Measurements from ENCODE around the gene CEP112.

- TF ChIP-seq, protein P1, sequence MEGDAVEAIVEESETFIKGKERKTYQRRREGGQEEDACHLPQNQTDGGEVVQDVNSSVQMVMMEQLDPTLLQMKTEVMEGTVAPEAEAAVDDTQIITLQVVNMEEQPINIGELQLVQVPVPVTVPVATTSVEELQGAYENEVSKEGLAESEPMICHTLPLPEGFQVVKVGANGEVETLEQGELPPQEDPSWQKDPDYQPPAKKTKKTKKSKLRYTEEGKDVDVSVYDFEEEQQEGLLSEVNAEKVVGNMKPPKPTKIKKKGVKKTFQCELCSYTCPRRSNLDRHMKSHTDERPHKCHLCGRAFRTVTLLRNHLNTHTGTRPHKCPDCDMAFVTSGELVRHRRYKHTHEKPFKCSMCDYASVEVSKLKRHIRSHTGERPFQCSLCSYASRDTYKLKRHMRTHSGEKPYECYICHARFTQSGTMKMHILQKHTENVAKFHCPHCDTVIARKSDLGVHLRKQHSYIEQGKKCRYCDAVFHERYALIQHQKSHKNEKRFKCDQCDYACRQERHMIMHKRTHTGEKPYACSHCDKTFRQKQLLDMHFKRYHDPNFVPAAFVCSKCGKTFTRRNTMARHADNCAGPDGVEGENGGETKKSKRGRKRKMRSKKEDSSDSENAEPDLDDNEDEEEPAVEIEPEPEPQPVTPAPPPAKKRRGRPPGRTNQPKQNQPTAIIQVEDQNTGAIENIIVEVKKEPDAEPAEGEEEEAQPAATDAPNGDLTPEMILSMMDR (conservative IDR thresholded peaks at IDR 0.05; ENCODE audit: low read depth in 2 of 2): no peak
- TF ChIP-seq, protein P2, sequence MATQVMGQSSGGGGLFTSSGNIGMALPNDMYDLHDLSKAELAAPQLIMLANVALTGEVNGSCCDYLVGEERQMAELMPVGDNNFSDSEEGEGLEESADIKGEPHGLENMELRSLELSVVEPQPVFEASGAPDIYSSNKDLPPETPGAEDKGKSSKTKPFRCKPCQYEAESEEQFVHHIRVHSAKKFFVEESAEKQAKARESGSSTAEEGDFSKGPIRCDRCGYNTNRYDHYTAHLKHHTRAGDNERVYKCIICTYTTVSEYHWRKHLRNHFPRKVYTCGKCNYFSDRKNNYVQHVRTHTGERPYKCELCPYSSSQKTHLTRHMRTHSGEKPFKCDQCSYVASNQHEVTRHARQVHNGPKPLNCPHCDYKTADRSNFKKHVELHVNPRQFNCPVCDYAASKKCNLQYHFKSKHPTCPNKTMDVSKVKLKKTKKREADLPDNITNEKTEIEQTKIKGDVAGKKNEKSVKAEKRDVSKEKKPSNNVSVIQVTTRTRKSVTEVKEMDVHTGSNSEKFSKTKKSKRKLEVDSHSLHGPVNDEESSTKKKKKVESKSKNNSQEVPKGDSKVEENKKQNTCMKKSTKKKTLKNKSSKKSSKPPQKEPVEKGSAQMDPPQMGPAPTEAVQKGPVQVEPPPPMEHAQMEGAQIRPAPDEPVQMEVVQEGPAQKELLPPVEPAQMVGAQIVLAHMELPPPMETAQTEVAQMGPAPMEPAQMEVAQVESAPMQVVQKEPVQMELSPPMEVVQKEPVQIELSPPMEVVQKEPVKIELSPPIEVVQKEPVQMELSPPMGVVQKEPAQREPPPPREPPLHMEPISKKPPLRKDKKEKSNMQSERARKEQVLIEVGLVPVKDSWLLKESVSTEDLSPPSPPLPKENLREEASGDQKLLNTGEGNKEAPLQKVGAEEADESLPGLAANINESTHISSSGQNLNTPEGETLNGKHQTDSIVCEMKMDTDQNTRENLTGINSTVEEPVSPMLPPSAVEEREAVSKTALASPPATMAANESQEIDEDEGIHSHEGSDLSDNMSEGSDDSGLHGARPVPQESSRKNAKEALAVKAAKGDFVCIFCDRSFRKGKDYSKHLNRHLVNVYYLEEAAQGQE (IDR thresholded peaks at IDR 0.05; ENCODE audit: unreplicated experiment): no peak
- TF ChIP-seq EZH2 (IDR thresholded peaks at IDR 0.05; ENCODE audit: low read depth, unreplicated experiment) (no peak), NANOG (IDR thresholded peaks at IDR 0.05; ENCODE audit: borderline replicate concordance) (no peak), POLR2AphosphoS5 (IDR thresholded peaks at IDR 0.05; ENCODE audit: low read depth) (no peak), ZNF114 (CRISPR knock-in tag; IDR thresholded peaks at IDR 0.05) (no peak), EZH2phosphoT487 (IDR thresholded peaks at IDR 0.05; ENCODE audit: unreplicated experiment) (no peak), JUNB (IDR thresholded peaks at IDR 0.05; ENCODE audit: unreplicated experiment) (no peak), CREB1 (CRISPR knock-in tag; IDR thresholded peaks at IDR 0.05; ENCODE audit: low read depth) (no peak), ETS1 (IDR thresholded peaks at IDR 0.05) (no peak), STAT1 (IDR thresholded peaks at IDR 0.05; ENCODE audit: unreplicated experiment) (no peak)
- TF ChIP-seq, protein P3, sequence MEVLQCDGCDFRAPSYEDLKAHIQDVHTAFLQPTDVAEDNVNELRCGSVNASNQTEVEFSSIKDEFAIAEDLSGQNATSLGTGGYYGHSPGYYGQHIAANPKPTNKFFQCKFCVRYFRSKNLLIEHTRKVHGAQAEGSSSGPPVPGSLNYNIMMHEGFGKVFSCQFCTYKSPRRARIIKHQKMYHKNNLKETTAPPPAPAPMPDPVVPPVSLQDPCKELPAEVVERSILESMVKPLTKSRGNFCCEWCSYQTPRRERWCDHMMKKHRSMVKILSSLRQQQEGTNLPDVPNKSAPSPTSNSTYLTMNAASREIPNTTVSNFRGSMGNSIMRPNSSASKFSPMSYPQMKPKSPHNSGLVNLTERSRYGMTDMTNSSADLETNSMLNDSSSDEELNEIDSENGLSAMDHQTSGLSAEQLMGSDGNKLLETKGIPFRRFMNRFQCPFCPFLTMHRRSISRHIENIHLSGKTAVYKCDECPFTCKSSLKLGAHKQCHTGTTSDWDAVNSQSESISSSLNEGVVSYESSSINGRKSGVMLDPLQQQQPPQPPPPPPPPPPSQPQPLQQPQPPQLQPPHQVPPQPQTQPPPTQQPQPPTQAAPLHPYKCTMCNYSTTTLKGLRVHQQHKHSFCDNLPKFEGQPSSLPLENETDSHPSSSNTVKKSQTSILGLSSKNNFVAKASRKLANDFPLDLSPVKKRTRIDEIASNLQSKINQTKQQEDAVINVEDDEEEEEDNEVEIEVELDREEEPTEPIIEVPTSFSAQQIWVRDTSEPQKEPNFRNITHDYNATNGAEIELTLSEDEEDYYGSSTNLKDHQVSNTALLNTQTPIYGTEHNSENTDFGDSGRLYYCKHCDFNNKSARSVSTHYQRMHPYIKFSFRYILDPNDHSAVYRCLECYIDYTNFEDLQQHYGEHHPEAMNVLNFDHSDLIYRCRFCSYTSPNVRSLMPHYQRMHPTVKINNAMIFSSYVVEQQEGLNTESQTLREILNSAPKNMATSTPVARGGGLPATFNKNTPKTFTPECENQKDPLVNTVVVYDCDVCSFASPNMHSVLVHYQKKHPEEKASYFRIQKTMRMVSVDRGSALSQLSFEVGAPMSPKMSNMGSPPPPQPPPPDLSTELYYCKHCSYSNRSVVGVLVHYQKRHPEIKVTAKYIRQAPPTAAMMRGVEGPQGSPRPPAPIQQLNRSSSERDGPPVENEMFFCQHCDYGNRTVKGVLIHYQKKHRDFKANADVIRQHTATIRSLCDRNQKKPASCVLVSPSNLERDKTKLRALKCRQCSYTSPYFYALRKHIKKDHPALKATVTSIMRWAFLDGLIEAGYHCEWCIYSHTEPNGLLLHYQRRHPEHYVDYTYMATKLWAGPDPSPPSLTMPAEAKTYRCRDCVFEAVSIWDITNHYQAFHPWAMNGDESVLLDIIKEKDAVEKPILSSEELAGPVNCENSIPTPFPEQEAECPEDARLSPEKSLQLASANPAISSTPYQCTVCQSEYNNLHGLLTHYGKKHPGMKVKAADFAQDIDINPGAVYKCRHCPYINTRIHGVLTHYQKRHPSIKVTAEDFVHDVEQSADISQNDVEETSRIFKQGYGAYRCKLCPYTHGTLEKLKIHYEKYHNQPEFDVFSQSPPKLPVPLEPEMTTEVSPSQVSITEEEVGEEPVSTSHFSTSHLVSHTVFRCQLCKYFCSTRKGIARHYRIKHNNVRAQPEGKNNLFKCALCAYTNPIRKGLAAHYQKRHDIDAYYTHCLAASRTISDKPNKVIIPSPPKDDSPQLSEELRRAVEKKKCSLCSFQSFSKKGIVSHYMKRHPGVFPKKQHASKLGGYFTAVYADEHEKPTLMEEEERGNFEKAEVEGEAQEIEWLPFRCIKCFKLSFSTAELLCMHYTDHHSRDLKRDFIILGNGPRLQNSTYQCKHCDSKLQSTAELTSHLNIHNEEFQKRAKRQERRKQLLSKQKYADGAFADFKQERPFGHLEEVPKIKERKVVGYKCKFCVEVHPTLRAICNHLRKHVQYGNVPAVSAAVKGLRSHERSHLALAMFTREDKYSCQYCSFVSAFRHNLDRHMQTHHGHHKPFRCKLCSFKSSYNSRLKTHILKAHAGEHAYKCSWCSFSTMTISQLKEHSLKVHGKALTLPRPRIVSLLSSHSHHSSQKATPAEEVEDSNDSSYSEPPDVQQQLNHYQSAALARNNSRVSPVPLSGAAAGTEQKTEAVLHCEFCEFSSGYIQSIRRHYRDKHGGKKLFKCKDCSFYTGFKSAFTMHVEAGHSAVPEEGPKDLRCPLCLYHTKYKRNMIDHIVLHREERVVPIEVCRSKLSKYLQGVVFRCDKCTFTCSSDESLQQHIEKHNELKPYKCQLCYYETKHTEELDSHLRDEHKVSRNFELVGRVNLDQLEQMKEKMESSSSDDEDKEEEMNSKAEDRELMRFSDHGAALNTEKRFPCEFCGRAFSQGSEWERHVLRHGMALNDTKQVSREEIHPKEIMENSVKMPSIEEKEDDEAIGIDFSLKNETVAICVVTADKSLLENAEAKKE (CRISPR knock-in tag; IDR thresholded peaks at IDR 0.05): no peak
Observed at GRCh38 chr17:65609749-65610148, 582.2 kb downstream of the CEP112 start.
